ENCODE data around the gene CAPS2. TPM values are rescaled to one million over a fixed set of nuclear protein-coding genes. Genes with fewer than 3 reads are reported as not detected.

The CAPS2 gene
- total and polyA plus RNA-seq, 7 donors: 0.73 to 20.3 (median 8.4) TPM

DNA sequence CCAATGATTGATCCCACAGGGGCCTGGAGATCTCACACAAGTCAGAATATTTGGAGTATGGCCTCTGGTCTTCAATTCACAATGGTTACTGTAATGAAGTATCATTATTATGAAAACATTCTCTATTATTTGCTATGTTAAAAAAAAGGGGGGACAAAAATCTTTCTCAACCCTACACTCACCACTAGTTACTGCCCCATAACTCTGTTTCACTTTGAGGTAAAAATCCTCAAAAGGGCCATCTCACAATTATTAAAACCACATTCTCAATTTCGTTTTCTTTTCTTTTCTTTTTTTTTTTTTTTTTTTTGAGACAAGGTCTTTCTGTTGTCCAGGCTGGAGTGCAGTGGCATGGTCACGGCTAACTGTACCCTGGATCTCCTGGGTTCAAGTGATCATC lies 60.9 kb downstream of the CAPS2 start:
- Histone ChIP-seq H3K27me3 (ENCODE audit: insufficient read depth in 3 of 3, low read length in 2 of 3) (no peaks in the 10 kb centered on the region), H3K9me3 (no peaks in the 10 kb centered on the region), H3K36me3 (ENCODE audit: insufficient read depth in 1 of 2, low read depth in 1 of 2) (no peaks in the 10 kb centered on the region), H3K27ac (no peak overlapping the region), H3K4me1 (no peaks in the 10 kb centered on the region), H3K4me3 (no peak overlapping the region)
- intact Hi-C loops (cut with DNase I): no loop called here
- no peak for ATAC-seq
- WGBS, 3 donors: 51 to 61% (median 52%) methylated on average over 2 of the region's 2 CpGs
- DNase-seq: no peak
- TF ChIP-seq, protein P1, sequence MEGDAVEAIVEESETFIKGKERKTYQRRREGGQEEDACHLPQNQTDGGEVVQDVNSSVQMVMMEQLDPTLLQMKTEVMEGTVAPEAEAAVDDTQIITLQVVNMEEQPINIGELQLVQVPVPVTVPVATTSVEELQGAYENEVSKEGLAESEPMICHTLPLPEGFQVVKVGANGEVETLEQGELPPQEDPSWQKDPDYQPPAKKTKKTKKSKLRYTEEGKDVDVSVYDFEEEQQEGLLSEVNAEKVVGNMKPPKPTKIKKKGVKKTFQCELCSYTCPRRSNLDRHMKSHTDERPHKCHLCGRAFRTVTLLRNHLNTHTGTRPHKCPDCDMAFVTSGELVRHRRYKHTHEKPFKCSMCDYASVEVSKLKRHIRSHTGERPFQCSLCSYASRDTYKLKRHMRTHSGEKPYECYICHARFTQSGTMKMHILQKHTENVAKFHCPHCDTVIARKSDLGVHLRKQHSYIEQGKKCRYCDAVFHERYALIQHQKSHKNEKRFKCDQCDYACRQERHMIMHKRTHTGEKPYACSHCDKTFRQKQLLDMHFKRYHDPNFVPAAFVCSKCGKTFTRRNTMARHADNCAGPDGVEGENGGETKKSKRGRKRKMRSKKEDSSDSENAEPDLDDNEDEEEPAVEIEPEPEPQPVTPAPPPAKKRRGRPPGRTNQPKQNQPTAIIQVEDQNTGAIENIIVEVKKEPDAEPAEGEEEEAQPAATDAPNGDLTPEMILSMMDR (IDR thresholded peaks at IDR 0.05): no peak

GRCh38 chr12:75260316-75260715 lies 69.8 kb downstream of the CAPS2 start:
- no peak for ATAC-seq
- TF ChIP-seq, protein P1 (IDR thresholded peaks at IDR 0.05): no peak
- H3K36me3 ChIP-seq (ENCODE audit: insufficient read depth in 1 of 2, low read depth in 1 of 2): no peaks in the 10 kb centered on the region
- no peak for DNase-seq
- H3K27me3 ChIP-seq (ENCODE audit: insufficient read depth in 3 of 3, low read length in 2 of 3): no peaks in the 10 kb centered on the region
- H3K27ac ChIP-seq: no peak overlapping the region
- H3K4me1 ChIP-seq: no peaks in the 10 kb centered on the region
- H3K4me3 ChIP-seq: no peak overlapping the region
- intact Hi-C loops (cut with DNase I): no loop called here
- no peaks in the 10 kb centered on the region for H3K9me3 ChIP-seq
- 68 to 72% (median 71%) methylated on average over 2 of the region's 2 CpGs for WGBS, 3 donors

- DNase-seq (no peak), ATAC-seq (no peak)
- 36 to 50% (median 48%) methylated on average over 1 of the region's 1 CpG for WGBS, 3 donors
- Histone ChIP-seq H3K27ac (no peak overlapping the region), H3K4me3 (no peak overlapping the region), H3K27me3 (ENCODE audit: insufficient read depth in 3 of 3, low read length in 2 of 3) (no peaks in the 10 kb centered on the region), H3K36me3 (ENCODE audit: insufficient read depth in 1 of 2, low read depth in 1 of 2) (no peaks in the 10 kb centered on the region), H3K9me3 (no peaks in the 10 kb centered on the region), H3K4me1 (no peaks in the 10 kb centered on the region)
- TF ChIP-seq, protein P1 (IDR thresholded peaks at IDR 0.05): no peak
- intact Hi-C loops (cut with DNase I): no loop called here
Measured at GRCh38 chr12:75259143-75259542, 71.0 kb downstream of the CAPS2 start.

GRCh38 chr12:75257510-75257909 lies 72.6 kb downstream of the CAPS2 start:
- WGBS, 3 donors: 83 to 89% (median 89%) methylated on average over 2 of the region's 2 CpGs
- intact Hi-C loops (cut with DNase I): no loop called here
- Histone ChIP-seq H3K4me1 (no peaks in the 10 kb centered on the region), H3K9me3 (no peaks in the 10 kb centered on the region), H3K36me3 (ENCODE audit: insufficient read depth in 1 of 2, low read depth in 1 of 2) (no peaks in the 10 kb centered on the region), H3K27me3 (ENCODE audit: insufficient read depth in 3 of 3, low read length in 2 of 3) (no peaks in the 10 kb centered on the region), H3K27ac (no peak overlapping the region), H3K4me3 (no peak overlapping the region)
- ATAC-seq (no peak), DNase-seq (no peak)
- TF ChIP-seq, protein P1 (IDR thresholded peaks at IDR 0.05): no peak

GRCh38 chr12:75245108-75245507 lies 85.0 kb downstream of the CAPS2 start:
- no peak overlapping the region for H3K27ac ChIP-seq
- intact Hi-C loops (cut with DNase I): no loop called here
- H3K27me3 ChIP-seq (ENCODE audit: insufficient read depth in 3 of 3, low read length in 2 of 3): no peaks in the 10 kb centered on the region
- ATAC-seq (no peak), DNase-seq (no peak)
- no peak overlapping the region for H3K4me3 ChIP-seq
- no peaks in the 10 kb centered on the region for H3K36me3 ChIP-seq (ENCODE audit: insufficient read depth in 1 of 2, low read depth in 1 of 2)
- TF ChIP-seq, protein P1 (IDR thresholded peaks at IDR 0.05): no peak
- H3K4me1 ChIP-seq: no peaks in the 10 kb centered on the region
- H3K9me3 ChIP-seq: no peaks in the 10 kb centered on the region
